Large intestine (tissue), 3 donors: ENCODE results near the gene EHBP1L1. TPM values are rescaled to one million over a fixed set of nuclear protein-coding genes. Genes with fewer than 3 reads are reported as not detected.

Source experiments
- DNase-seq, 2 donors: peaks; one replicate each; pipeline versions ENCODE4 v3.0.0 to v3.0.0-alpha.2; 2013
- H3K27ac ChIP-seq: one replicate; pipeline ENCODE4 v1.5.1; 2013; ENCODE audit warnings: low read length
- H3K27me3 ChIP-seq: 2 replicates; pipeline ENCODE4 v1.6.1; 2013; ENCODE audit warnings: low read length; ENCODE audit not compliant: control insufficient read depth, insufficient read depth
- H3K36me3 ChIP-seq: 2 replicates; pipeline ENCODE4 v1.6.1; 2013; ENCODE audit warnings: low read length; ENCODE audit not compliant: control insufficient read depth, insufficient read depth
- H3K4me1 ChIP-seq: one replicate; pipeline ENCODE4 v1.6.1; 2013; ENCODE audit warnings: low read length; ENCODE audit not compliant: control insufficient read depth, insufficient read depth
- H3K4me3 ChIP-seq: one replicate; pipeline ENCODE4 v1.5.1; 2013; ENCODE audit warnings: low read length
- H3K9me3 ChIP-seq: one replicate; pipeline ENCODE4 v1.6.1; 2013; ENCODE audit warnings: mild to moderate bottlenecking, low read depth, low read length, moderate library complexity; ENCODE audit not compliant: control insufficient read depth
- WGBS: methylation state at CpG from one replicate; pipeline ENCODE4 v1.1.5; 2013; ENCODE audit warnings: low lambda C conversion rate; ENCODE audit not compliant: insufficient coverage; 5-methylcytosine and 5-hydroxymethylcytosine counted together
- polyA plus RNA-seq: library from polyadenylated mRNA; unstranded; fragments of 120-200 nt; gene quantifications from one replicate; pipeline ENCODE4 v1.2.1, GENCODE V29; 2013

Gene EHBP1L1
- polyA plus RNA-seq, 1 donor = 77.9 TPM

GRCh38 chr11:65579291-65579690, 3.4 kb downstream of the EHBP1L1 start:
- no peak for DNase-seq
- Histone ChIP-seq H3K36me3 (peaks cover 29% of the 10 kb centered on the region), H3K4me3 (no peak overlapping the region), H3K9me3 (no peaks in the 10 kb centered on the region), H3K27me3 (peaks cover 5% of the 10 kb centered on the region), H3K4me1 (peaks cover 46% of the 10 kb centered on the region), H3K27ac (no peak overlapping the region)
- WGBS = no CpG with 5 or more reads among the region's 4 CpGs

- no peaks in the 10 kb centered on the region for H3K9me3 ChIP-seq
- H3K4me1 ChIP-seq = peaks cover 39% of the 10 kb centered on the region
- no peak overlapping the region for H3K4me3 ChIP-seq
- peaks cover 10% of the 10 kb centered on the region for H3K27me3 ChIP-seq
- no peak overlapping the region for H3K27ac ChIP-seq
- WGBS = no CpG with 5 or more reads among the region's 19 CpGs
- peaks cover 29% of the 10 kb centered on the region for H3K36me3 ChIP-seq
- no peak for DNase-seq
Observed at GRCh38 chr11:65580031-65580692, 4.3 kb downstream of the EHBP1L1 start.

- no peaks in the 10 kb centered on the region for H3K9me3 ChIP-seq
- H3K4me3 ChIP-seq = no peak overlapping the region
- WGBS = no CpG with 5 or more reads among the region's 8 CpGs
- H3K36me3 ChIP-seq = peaks cover 34% of the 10 kb centered on the region
- no peak overlapping the region for H3K27ac ChIP-seq
- peaks cover 10% of the 10 kb centered on the region for H3K27me3 ChIP-seq
- no peak for DNase-seq
- peaks cover 38% of the 10 kb centered on the region for H3K4me1 ChIP-seq
Observed at GRCh38 chr11:65580756-65581155, 4.9 kb downstream of the EHBP1L1 start.

GRCh38 chr11:65581928-65582327, 6.1 kb downstream of the EHBP1L1 start:
- no CpG with 5 or more reads among the region's 3 CpGs for WGBS
- no peaks in the 10 kb centered on the region for H3K9me3 ChIP-seq
- H3K4me1 ChIP-seq = peaks cover 30% of the 10 kb centered on the region
- H3K27me3 ChIP-seq = peaks cover 10% of the 10 kb centered on the region
- H3K36me3 ChIP-seq = peaks cover 43% of the 10 kb centered on the region
- no peak for DNase-seq
- H3K4me3 ChIP-seq = no peak overlapping the region
- no peak overlapping the region for H3K27ac ChIP-seq

- Histone ChIP-seq H3K4me1 (peaks cover 21% of the 10 kb centered on the region), H3K4me3 (no peak overlapping the region), H3K9me3 (no peaks in the 10 kb centered on the region), H3K36me3 (peaks cover 47% of the 10 kb centered on the region), H3K27ac (no peak overlapping the region), H3K27me3 (peaks cover 10% of the 10 kb centered on the region)
- WGBS = no CpG with 5 or more reads among the region's 10 CpGs
- DNase-seq = no peak
Observed at GRCh38 chr11:65583589-65583988, 7.7 kb downstream of the EHBP1L1 start.

GRCh38 chr11:65584106-65584505, 8.3 kb downstream of the EHBP1L1 start:
- no CpG with 5 or more reads among the region's 8 CpGs for WGBS
- Histone ChIP-seq H3K27ac (no peak overlapping the region), H3K4me1 (peaks cover 19% of the 10 kb centered on the region), H3K4me3 (no peak overlapping the region), H3K9me3 (no peaks in the 10 kb centered on the region), H3K36me3 (peaks cover 47% of the 10 kb centered on the region), H3K27me3 (peaks cover 10% of the 10 kb centered on the region)
- DNase-seq = no peak

- peaks cover 43% of the 10 kb centered on the region for H3K36me3 ChIP-seq
- no CpG with 5 or more reads among the region's 46 CpGs for WGBS
- no peak overlapping the region for H3K4me3 ChIP-seq
- peaks cover 15% of the 10 kb centered on the region for H3K4me1 ChIP-seq
- peaks cover 10% of the 10 kb centered on the region for H3K27me3 ChIP-seq
- peak in 1 of 2 donors; percentile 58 for DNase-seq
- H3K27ac ChIP-seq = no peak overlapping the region
- no peaks in the 10 kb centered on the region for H3K9me3 ChIP-seq
Observed at GRCh38 chr11:65584723-65585171, 8.9 kb downstream of the EHBP1L1 start.

GRCh38 chr11:65585396-65586246, 9.8 kb downstream of the EHBP1L1 start:
- Histone ChIP-seq H3K27me3 (peaks cover 10% of the 10 kb centered on the region), H3K9me3 (no peaks in the 10 kb centered on the region), H3K4me3 (no peak overlapping the region), H3K36me3 (peaks cover 42% of the 10 kb centered on the region), H3K4me1 (peaks cover 15% of the 10 kb centered on the region), H3K27ac (no peak overlapping the region)
- DNase-seq = no peak
- WGBS = no CpG with 5 or more reads among the region's 51 CpGs

GRCh38 chr11:65586247-65586630, 10.4 kb downstream of the EHBP1L1 start:
- Histone ChIP-seq H3K4me1 (peaks cover 15% of the 10 kb centered on the region), H3K9me3 (no peaks in the 10 kb centered on the region), H3K27me3 (peaks cover 10% of the 10 kb centered on the region), H3K4me3 (no peak overlapping the region), H3K27ac (no peak overlapping the region), H3K36me3 (peaks cover 38% of the 10 kb centered on the region)
- WGBS = no CpG with 5 or more reads among the region's 4 CpGs
- no peak for DNase-seq

- DNase-seq = no peak
- Histone ChIP-seq H3K4me3 (no peak overlapping the region), H3K27ac (no peak overlapping the region), H3K36me3 (peaks cover 34% of the 10 kb centered on the region), H3K9me3 (peaks cover under 1% of the 10 kb centered on the region), H3K4me1 (peaks cover 15% of the 10 kb centered on the region), H3K27me3 (peaks cover 10% of the 10 kb centered on the region)
- WGBS = no CpG with 5 or more reads among the region's 2 CpGs
Observed at GRCh38 chr11:65586676-65587075, 10.8 kb downstream of the EHBP1L1 start.
